A673 (cell line): ENCODE measurements around the gene PRAC2. TPM values are rescaled to one million over a fixed set of nuclear protein-coding genes. Genes with fewer than 3 reads are reported as not detected.

Experiments
- BruUV-seq: library from RNA; stranded (reverse); fragments of 400-500 nt; replicated peaks from 2 replicates; lab custom pipeline; 2021; lab: Mats Ljungman, UMichigan
- CTCF ChIA-PET: fragments of 300-600 bp; sonication (Branson Sonifier 250); formaldehyde crosslinking; loops from one replicate; lab custom pipeline; 2022; ENCODE audit warnings: antibody characterized with exemption; lab: Charles Lee
- POLR2A ChIA-PET: fragments of 300-600 bp; sonication (Branson Sonifier 250); formaldehyde crosslinking; loops from one replicate; lab custom pipeline; 2022; ENCODE audit warnings: antibody characterized with exemption; ENCODE audit not compliant: low non-redundant PET; lab: Charles Lee
- DNase-seq: peaks from one replicate; pipeline ENCODE4 v3.0.0-alpha.2; 2015; ENCODE audit warnings: low spot score
- H3K27ac ChIP-seq: fragments of 200-600 bp; sonication (generic); 2 replicates; pipeline ENCODE4 v1.5.1; 2016; ENCODE audit warnings: mixed run types, low read depth, mild to moderate bottlenecking, mixed read lengths, antibody characterized with exemption, low read length; ENCODE audit not compliant: poor library complexity, severe bottlenecking
- H3K27me3 ChIP-seq: fragments of 200-600 bp; sonication (generic); replicated peaks from 2 replicates; pipeline ENCODE4 v1.6.1; 2017; ENCODE audit warnings: mixed run types, low read depth, mild to moderate bottlenecking, mixed read lengths, antibody characterized with exemption, low read length; ENCODE audit not compliant: insufficient read depth, poor library complexity
- H3K36me3 ChIP-seq: fragments of 200-600 bp; sonication (generic); 2 replicates; pipeline ENCODE4 v1.6.1; 2016; ENCODE audit warnings: mixed run types, mild to moderate bottlenecking, mixed read lengths, antibody characterized with exemption, low read length; ENCODE audit not compliant: insufficient read depth, poor library complexity, severe bottlenecking
- H3K4me1 ChIP-seq: fragments of 200-600 bp; sonication (generic); 2 replicates; pipeline ENCODE4 v1.6.1; 2017; ENCODE audit warnings: mixed run types, mild to moderate bottlenecking, mixed read lengths, antibody characterized with exemption, low read length; ENCODE audit not compliant: insufficient read depth, poor library complexity, severe bottlenecking
- H3K4me3 ChIP-seq: fragments of 200-600 bp; sonication (generic); 2 replicates; pipeline ENCODE4 v1.5.1; 2016; ENCODE audit warnings: low read depth, mixed run types, mild to moderate bottlenecking, mixed read lengths, low read length; ENCODE audit not compliant: poor library complexity, severe bottlenecking
- H3K9me3 ChIP-seq: fragments of 200-600 bp; sonication (generic); 2 replicates; pipeline ENCODE4 v1.6.1; 2016; ENCODE audit warnings: mixed run types, low read depth, mild to moderate bottlenecking, mixed read lengths, antibody characterized with exemption, low read length; ENCODE audit not compliant: poor library complexity, severe bottlenecking
- EZH2 ChIP-seq: fragments of 200-600 bp; sonication (generic); IDR thresholded peaks from 2 replicates; pipeline ENCODE4 v1.6.1; 2017; ENCODE audit warnings: borderline replicate concordance, low read depth, mild to moderate bottlenecking, mixed read lengths, antibody characterized with exemption, low read length; ENCODE audit not compliant: poor library complexity, severe bottlenecking
- intact Hi-C: fragments of 100-400 bp; cut with micrococcal nuclease; formaldehyde crosslinking; loops from one replicate; pipeline ENCODE4 v1.10.0; 2022; ENCODE audit not compliant: unreplicated experiment
- total RNA-seq: library from RNA; stranded (reverse); gene quantifications from 2 replicates; pipeline ENCODE4 v1.2.3, GENCODE V29; 2021
- TF ChIP-seq, protein P1 (sequence below): fragments of 300-800, 200-600 bp; sonication (generic); conservative IDR thresholded peaks from 2 replicates; pipeline ENCODE4 v1.5.1; 2017; ENCODE audit warnings: low read depth, mild to moderate bottlenecking, antibody characterized with exemption, low read length, moderate library complexity, mixed read lengths

PRAC2 gene
- total RNA-seq, 1 experiment from 2014 or later, result 25.5 TPM

DNA sequence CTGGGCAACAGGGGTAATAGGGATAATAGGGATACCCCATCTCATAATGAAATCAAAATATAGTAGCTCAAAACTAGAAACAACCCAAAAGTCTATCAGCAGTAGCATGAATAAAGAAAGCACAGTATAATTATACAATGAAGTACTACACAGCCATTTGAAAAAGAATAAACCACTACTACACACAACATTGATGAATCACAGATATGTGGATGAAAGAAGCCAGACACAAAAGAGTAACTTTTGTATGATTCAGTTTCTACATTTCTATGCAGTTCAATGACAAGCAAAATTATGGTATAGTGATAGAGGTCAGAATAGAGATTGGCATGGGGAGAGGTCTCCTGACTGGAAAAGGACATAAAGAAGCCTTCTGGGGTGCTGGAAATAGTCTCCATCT lies 8.4 kb downstream of the PRAC2 start:
- ChIA-PET POLR2A (interaction anchor here (0.7 kb wide), 2 partner anchors 15 to 26 kb away, joined by 9 to 10 read pairs; no protein-coding TSS in a partner anchor), CTCF (no interaction called here)
- Histone ChIP-seq H3K27me3 (no peaks in the 10 kb centered on the region), H3K27ac (no peak overlapping the region), H3K9me3 (no peaks in the 10 kb centered on the region), H3K36me3 (no peaks in the 10 kb centered on the region), H3K4me1 (peaks cover 20% of the 10 kb centered on the region), H3K4me3 (no peak overlapping the region)
- no TSS peak for BruUV-seq
- DNase-seq, result no peak
- TF ChIP-seq EZH2, result no peak
- TF ChIP-seq, protein P1, sequence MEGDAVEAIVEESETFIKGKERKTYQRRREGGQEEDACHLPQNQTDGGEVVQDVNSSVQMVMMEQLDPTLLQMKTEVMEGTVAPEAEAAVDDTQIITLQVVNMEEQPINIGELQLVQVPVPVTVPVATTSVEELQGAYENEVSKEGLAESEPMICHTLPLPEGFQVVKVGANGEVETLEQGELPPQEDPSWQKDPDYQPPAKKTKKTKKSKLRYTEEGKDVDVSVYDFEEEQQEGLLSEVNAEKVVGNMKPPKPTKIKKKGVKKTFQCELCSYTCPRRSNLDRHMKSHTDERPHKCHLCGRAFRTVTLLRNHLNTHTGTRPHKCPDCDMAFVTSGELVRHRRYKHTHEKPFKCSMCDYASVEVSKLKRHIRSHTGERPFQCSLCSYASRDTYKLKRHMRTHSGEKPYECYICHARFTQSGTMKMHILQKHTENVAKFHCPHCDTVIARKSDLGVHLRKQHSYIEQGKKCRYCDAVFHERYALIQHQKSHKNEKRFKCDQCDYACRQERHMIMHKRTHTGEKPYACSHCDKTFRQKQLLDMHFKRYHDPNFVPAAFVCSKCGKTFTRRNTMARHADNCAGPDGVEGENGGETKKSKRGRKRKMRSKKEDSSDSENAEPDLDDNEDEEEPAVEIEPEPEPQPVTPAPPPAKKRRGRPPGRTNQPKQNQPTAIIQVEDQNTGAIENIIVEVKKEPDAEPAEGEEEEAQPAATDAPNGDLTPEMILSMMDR, result no peak
- intact Hi-C loops, result no loop called here

DNA sequence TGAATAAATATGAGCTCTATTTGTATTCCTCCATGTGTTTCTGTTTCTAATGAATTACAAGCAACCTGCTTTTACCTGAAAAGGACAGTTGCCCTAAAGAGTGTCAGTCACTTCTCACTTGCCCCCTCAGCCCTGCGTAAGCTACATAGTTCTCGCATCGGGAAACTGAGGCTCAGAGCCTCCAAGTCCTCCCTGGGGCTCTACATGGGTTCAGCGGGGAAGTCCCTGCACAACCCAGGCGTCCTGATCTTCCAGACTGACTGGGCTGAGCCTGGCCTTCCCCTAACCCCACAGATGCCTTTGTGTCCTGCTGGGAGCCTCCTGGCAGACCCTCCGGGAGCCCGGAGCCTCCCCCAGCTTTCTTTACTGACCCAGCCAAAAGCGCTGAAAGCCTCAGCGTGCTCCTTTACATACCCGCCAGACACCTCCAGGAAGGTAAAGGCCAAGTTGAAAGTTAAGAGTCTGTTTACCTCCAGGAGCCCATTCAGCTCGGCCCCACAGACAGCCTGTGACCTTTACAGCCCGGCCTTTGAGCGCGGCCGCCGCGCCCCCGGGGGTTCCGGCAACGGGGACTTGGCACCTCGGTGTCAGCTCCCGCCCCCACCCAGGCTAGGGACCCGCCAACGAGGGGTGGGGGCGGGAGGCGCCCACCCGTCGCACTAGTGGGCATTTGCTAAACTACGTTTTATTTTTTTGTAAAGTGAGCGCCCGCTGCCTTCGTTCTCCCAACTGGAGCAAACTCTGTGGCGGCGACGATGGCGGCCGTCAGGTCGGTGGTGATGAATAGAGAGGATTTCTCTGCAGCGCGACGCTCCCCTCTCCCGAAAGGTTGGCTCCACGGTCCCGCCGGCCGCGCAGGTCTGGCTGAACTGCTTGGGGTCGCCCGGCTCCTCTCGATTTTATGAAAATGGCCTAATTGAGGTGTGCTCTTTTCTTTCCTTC lies 10.0 kb downstream of the PRAC2 start:
- peaks cover 16% of the 10 kb centered on the region for H3K4me1 ChIP-seq
- intact Hi-C loops, result no loop called here
- H3K27ac ChIP-seq, result no peak overlapping the region
- H3K27me3 ChIP-seq, result no peaks in the 10 kb centered on the region
- DNase-seq, result no peak
- POLR2A ChIA-PET, result no interaction called here
- H3K36me3 ChIP-seq, result no peaks in the 10 kb centered on the region
- BruUV-seq, result no TSS peak
- no peak for TF ChIP-seq EZH2
- TF ChIP-seq, protein P1, result no peak
- H3K9me3 ChIP-seq, result no peaks in the 10 kb centered on the region
- H3K4me3 ChIP-seq, result no peak overlapping the region
- CTCF ChIA-PET, result interaction anchor here (1.0 kb wide), 1 partner anchor 8 kb away, joined by 3 read pairs; no protein-coding TSS in a partner anchor

DNA sequence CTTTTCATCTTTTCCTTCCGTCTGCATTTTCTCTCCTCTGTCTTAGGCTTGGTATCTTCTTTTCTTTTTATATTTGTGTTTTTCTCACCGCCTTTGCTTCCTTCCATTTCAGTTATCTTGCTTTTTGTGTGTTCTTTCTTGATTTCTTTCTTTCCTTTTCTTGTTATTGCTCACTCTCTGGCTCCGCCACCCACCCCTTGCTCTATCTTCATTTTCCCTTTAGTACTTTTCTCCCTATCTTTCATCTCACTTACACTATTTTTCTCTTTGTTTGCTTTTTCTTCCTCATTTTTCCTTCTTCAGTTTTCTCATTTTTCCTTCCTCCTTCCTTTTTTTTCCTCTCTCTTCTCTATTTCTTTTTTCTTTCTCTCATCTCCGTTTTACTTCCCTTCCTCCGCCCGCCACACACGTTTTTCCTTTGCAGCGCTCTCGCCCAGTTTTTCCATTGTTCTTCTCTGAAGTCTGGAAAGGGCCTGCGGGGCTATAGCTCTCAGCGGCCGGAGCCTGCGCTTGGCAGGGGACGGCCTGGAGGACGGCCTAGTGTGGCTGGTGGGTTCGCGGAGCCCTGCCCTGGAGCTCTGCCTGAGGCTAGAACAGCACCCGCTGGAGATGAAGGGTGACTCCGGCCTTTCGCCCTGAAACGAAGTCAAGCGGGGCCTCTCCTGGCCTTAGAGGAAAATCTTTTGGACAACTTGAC lies 10.8 kb downstream of the PRAC2 start:
- CTCF ChIA-PET, result interaction anchor here (1.0 kb wide), 1 partner anchor 9 kb away, joined by 3 read pairs; no protein-coding TSS in a partner anchor
- Histone ChIP-seq H3K27ac (no peak overlapping the region), H3K36me3 (no peaks in the 10 kb centered on the region), H3K4me1 (peaks cover 16% of the 10 kb centered on the region), H3K9me3 (no peaks in the 10 kb centered on the region), H3K4me3 (no peak overlapping the region), H3K27me3 (no peaks in the 10 kb centered on the region)
- TF ChIP-seq, protein P1, result no peak
- no peak for TF ChIP-seq EZH2
- intact Hi-C loops, result no loop called here
- no TSS peak for BruUV-seq
- POLR2A ChIA-PET, result no interaction called here
- no peak for DNase-seq
